ENCODE measurements around the gene KCNQ1.

Gene KCNQ1

GRCh38 chr11:2518983-2519340 lies 74.2 kb downstream of the KCNQ1 start:
- Histone ChIP-seq H3K9me3 (replicated peaks in 1 of 11) (no peaks in the 10 kb centered on the region), H3K4me1 (peaks cover 0 to 30% (median 15%) of the 10 kb centered on the region in 10 experiments; a peak in 13 of 20 replicates), H3K27ac (no peak overlapping the region), H3K27me3 (no peaks in the 10 kb centered on the region), H4K20me1 (peaks cover 0 to 61% (median 7%) of the 10 kb centered on the region in 11 experiments; a peak in 9 of 22 replicates), H3K9ac (no peak overlapping the region), H3K4me2 (no peak overlapping the region), H3K4me3 (no peak overlapping the region), H3K36me3 (no peaks in the 10 kb centered on the region)
- no peak for TF ChIP-seq Cebpa-rat (IDR thresholded peaks at IDR 0.05)

- H4K20me1 ChIP-seq = peaks cover 0 to 67% (median 7%) of the 10 kb centered on the region in 11 experiments; a peak in 9 of 22 replicates
- peak overlapping the region in 1 of 11 experiments; percentile 12; a peak in 2 of 22 replicates for H3K4me2 ChIP-seq
- no peak overlapping the region for H3K4me3 ChIP-seq
- no peaks in the 10 kb centered on the region for H3K9me3 ChIP-seq (replicated peaks in 1 of 11)
- H3K9ac ChIP-seq = no peak overlapping the region
- H3K36me3 ChIP-seq = no peaks in the 10 kb centered on the region
- H3K27me3 ChIP-seq = no peaks in the 10 kb centered on the region
- H3K4me1 ChIP-seq = peaks cover 1 to 33% (median 18%) of the 10 kb centered on the region in 10 experiments; a peak in 16 of 20 replicates
- H3K27ac ChIP-seq = no peak overlapping the region
- no peak for TF ChIP-seq Cebpa-rat (IDR thresholded peaks at IDR 0.05)
Measured at GRCh38 chr11:2519517-2519861, 74.7 kb downstream of the KCNQ1 start.

GRCh38 chr11:2519862-2520735 lies 75.3 kb downstream of the KCNQ1 start:
- Histone ChIP-seq H3K27ac (no peak overlapping the region), H3K9me3 (replicated peaks in 1 of 11) (no peaks in the 10 kb centered on the region), H3K4me2 (peak overlapping the region in 4 of 11 experiments; percentile 5 to 61 (median 11); a peak in 3 of 22 replicates), H4K20me1 (peaks cover 0 to 73% (median 9%) of the 10 kb centered on the region in 11 experiments; a peak in 9 of 22 replicates), H3K36me3 (no peaks in the 10 kb centered on the region), H3K4me1 (peaks cover 7 to 39% (median 24%) of the 10 kb centered on the region in 10 experiments; a peak in 18 of 20 replicates), H3K9ac (no peak overlapping the region), H3K27me3 (no peaks in the 10 kb centered on the region), H3K4me3 (no peak overlapping the region)
- no peak for TF ChIP-seq Cebpa-rat (IDR thresholded peaks at IDR 0.05)

- H3K27me3 ChIP-seq = no peaks in the 10 kb centered on the region
- no peak overlapping the region for H3K9ac ChIP-seq
- no peak overlapping the region for H3K27ac ChIP-seq
- peaks cover 0 to 79% (median 9%) of the 10 kb centered on the region in 11 experiments; a peak in 11 of 22 replicates for H4K20me1 ChIP-seq
- H3K4me2 ChIP-seq = peak overlapping the region in 1 of 11 experiments; percentile 61; a peak in 2 of 22 replicates
- peaks cover 13 to 45% (median 30%) of the 10 kb centered on the region in 10 experiments; a peak in 18 of 20 replicates for H3K4me1 ChIP-seq
- no peak for TF ChIP-seq Cebpa-rat (IDR thresholded peaks at IDR 0.05)
- no peaks in the 10 kb centered on the region for H3K36me3 ChIP-seq
- no peaks in the 10 kb centered on the region for H3K9me3 ChIP-seq (replicated peaks in 1 of 11)
- no peak overlapping the region for H3K4me3 ChIP-seq
Measured at GRCh38 chr11:2520736-2521035, 75.9 kb downstream of the KCNQ1 start.

- Histone ChIP-seq H3K4me2 (peak overlapping the region in 8 of 11 experiments; percentile 4 to 66 (median 43); a peak in 13 of 22 replicates), H3K4me1 (peaks cover 18 to 50% (median 35%) of the 10 kb centered on the region in 10 experiments), H3K27me3 (no peaks in the 10 kb centered on the region), H3K9ac (no peak overlapping the region), H3K27ac (no peak overlapping the region), H3K36me3 (no peaks in the 10 kb centered on the region), H4K20me1 (peaks cover 0 to 82% (median 10%) of the 10 kb centered on the region in 11 experiments; a peak in 11 of 22 replicates), H3K9me3 (replicated peaks in 1 of 11) (no peaks in the 10 kb centered on the region), H3K4me3 (no peak overlapping the region)
- TF ChIP-seq Cebpa-rat (IDR thresholded peaks at IDR 0.05) = no peak
Measured at GRCh38 chr11:2521081-2521732, 76.4 kb downstream of the KCNQ1 start.

GRCh38 chr11:2521733-2522630 lies 77.2 kb downstream of the KCNQ1 start:
- H3K27me3 ChIP-seq = no peaks in the 10 kb centered on the region
- no peak overlapping the region for H3K27ac ChIP-seq
- H3K9me3 ChIP-seq (replicated peaks in 1 of 11) = no peaks in the 10 kb centered on the region
- H3K4me3 ChIP-seq = no peak overlapping the region
- TF ChIP-seq Cebpa-rat (IDR thresholded peaks at IDR 0.05) = no peak
- peak overlapping the region in 8 of 11 experiments; percentile 4 to 66 (median 43); a peak in 13 of 22 replicates for H3K4me2 ChIP-seq
- peaks cover 26 to 58% (median 43%) of the 10 kb centered on the region in 10 experiments for H3K4me1 ChIP-seq
- no peaks in the 10 kb centered on the region for H3K36me3 ChIP-seq
- H3K9ac ChIP-seq = no peak overlapping the region; a peak in 1 of 22 replicates
- H4K20me1 ChIP-seq = peaks cover 0 to 75% (median 13%) of the 10 kb centered on the region in 11 experiments; a peak in 11 of 22 replicates

GRCh38 chr11:2522631-2523255 lies 77.9 kb downstream of the KCNQ1 start:
- Histone ChIP-seq H3K4me3 (no peak overlapping the region), H3K9ac (no peak overlapping the region; a peak in 1 of 22 replicates), H3K4me2 (peak overlapping the region in 1 of 11 experiments; percentile 6; a peak in 2 of 22 replicates), H3K4me1 (peaks cover 33 to 66% (median 50%) of the 10 kb centered on the region in 10 experiments), H3K36me3 (no peaks in the 10 kb centered on the region), H4K20me1 (peaks cover 0 to 75% (median 15%) of the 10 kb centered on the region in 11 experiments; a peak in 16 of 22 replicates), H3K27ac (no peak overlapping the region), H3K9me3 (replicated peaks in 1 of 11) (no peaks in the 10 kb centered on the region), H3K27me3 (no peaks in the 10 kb centered on the region)
- TF ChIP-seq Cebpa-rat (IDR thresholded peaks at IDR 0.05) = no peak

- peaks cover 0 to 74% (median 15%) of the 10 kb centered on the region in 11 experiments; a peak in 15 of 22 replicates for H4K20me1 ChIP-seq
- no peak overlapping the region for H3K4me3 ChIP-seq
- H3K4me1 ChIP-seq = peaks cover 35 to 72% (median 59%) of the 10 kb centered on the region in 10 experiments
- H3K9me3 ChIP-seq (replicated peaks in 1 of 11) = no peaks in the 10 kb centered on the region
- TF ChIP-seq Cebpa-rat (IDR thresholded peaks at IDR 0.05) = no peak
- H3K27ac ChIP-seq = no peak overlapping the region
- H3K4me2 ChIP-seq = peak overlapping the region in 4 of 11 experiments; percentile 31 to 96 (median 88); a peak in 3 of 22 replicates
- no peak overlapping the region for H3K9ac ChIP-seq
- H3K27me3 ChIP-seq = no peaks in the 10 kb centered on the region
- no peaks in the 10 kb centered on the region for H3K36me3 ChIP-seq
Measured at GRCh38 chr11:2523821-2524391, 79.1 kb downstream of the KCNQ1 start.
